PFSK-1 (cell line): ENCODE results near the gene NR2F6.

Experiments
- POLR2AphosphoS5 ChIP-seq: IDR thresholded peaks from 2 replicates; pipeline ENCODE4 v1.6.1; 2012; ENCODE audit warnings: low read depth, mild to moderate bottlenecking, control low read depth, low read length, moderate library complexity
- REST ChIP-seq, 2 experiments: IDR thresholded peaks; 2 replicates each; pipeline versions ENCODE4 v1.6.1 to v1.8.0; 2011 to 2012; ENCODE audit warnings: low read depth in 2 of 2, low read length in 2 of 2, control low read depth in 1 of 2, inconsistent platforms in 1 of 2, mild to moderate bottlenecking in 1 of 2, moderate library complexity in 1 of 2; ENCODE audit not compliant: insufficient read depth in 1 of 2
- SIN3A ChIP-seq: IDR thresholded peaks from 2 replicates; pipeline ENCODE4 v1.6.1; 2012; ENCODE audit warnings: mild to moderate bottlenecking, low read length, moderate library complexity, borderline replicate concordance; ENCODE audit not compliant: insufficient read depth

GRCh38 chr19:17294051-17294891, 48.6 kb upstream of the NR2F6 start:
- TF ChIP-seq SIN3A (no peak), POLR2AphosphoS5 (no peak), REST (IDR thresholded peaks at IDR 0.05; ENCODE audit: insufficient read depth in 1 of 2, low read depth in 2 of 2, low read length in 2 of 2) (no peak)
